CD4-positive, alpha-beta T cell (primary cell): Measurements from ENCODE around the gene CTDSP2. TPM values are rescaled to one million over a fixed set of nuclear protein-coding genes. Genes with fewer than 3 reads are reported as not detected.
A peak's percentile ranks its signal among the peaks of the same experiment; 100 is the strongest.
"Not testable (repeated sequence)": the region's sequence is repeated elsewhere in the genome, so short reads cannot be mapped to it uniquely, and the experiment has no call there.

Experiments
- ATAC-seq: fragments of 200-7000 bp; cut with Tn5 transposase; one replicate; pipeline ENCODE4 v1.10.0; 2022; ENCODE audit warnings: mild to moderate bottlenecking; ENCODE audit not compliant: poor library complexity
- CTCF ChIA-PET: fragments of 350-600 bp; sonication (Branson Sonifier 250); formaldehyde crosslinking; loops from one replicate; lab custom pipeline; 2021; ENCODE audit warnings: antibody characterized with exemption, inconsistent platforms; lab: Charles Lee
- POLR2A ChIA-PET: fragments of 350-600 bp; sonication (Branson Sonifier 250); formaldehyde crosslinking; loops from one replicate; lab custom pipeline; 2021; ENCODE audit warnings: antibody characterized with exemption, inconsistent platforms; lab: Charles Lee
- DNase-seq, 14 experiments: peaks; one replicate each; pipeline ENCODE4 v3.0.0-alpha.2; 2013 to 2020; ENCODE audit warnings: mixed read lengths in 2 of 14
- H3K27ac ChIP-seq, 2 donors: one replicate each; pipeline versions ENCODE4 v1.5.1 to v1.7.0; 2013; ENCODE audit warnings: low read length in 2 of 2, low read depth in 1 of 2, mild to moderate bottlenecking in 1 of 2
- H3K27me3 ChIP-seq, 2 experiments: 1 replicate in 1 of 2; 2 replicates in 1 of 2; pipeline versions ENCODE4 v1.6.1 to v1.7.0; 2013; ENCODE audit warnings: low read length in 2 of 2, control low read depth in 1 of 2, mild to moderate bottlenecking in 1 of 2, moderate library complexity in 1 of 2; ENCODE audit not compliant: insufficient read depth in 2 of 2, control insufficient read depth in 1 of 2
- H3K36me3 ChIP-seq: one replicate; pipeline ENCODE4 v1.6.1; 2013; ENCODE audit warnings: low read length, control low read depth; ENCODE audit not compliant: insufficient read depth
- H3K4me1 ChIP-seq: one replicate; pipeline ENCODE4 v1.6.1; 2013; ENCODE audit warnings: low read length, control low read depth; ENCODE audit not compliant: insufficient read depth
- H3K4me3 ChIP-seq: one replicate; pipeline ENCODE4 v1.5.1; 2013; ENCODE audit warnings: mild to moderate bottlenecking, low read length, moderate library complexity
- H3K9me3 ChIP-seq, 2 experiments: 1 replicate in 1 of 2; 2 replicates in 1 of 2; pipeline versions ENCODE4 v1.6.1 to v1.7.0; 2013; ENCODE audit warnings: low read length in 2 of 2, mild to moderate bottlenecking in 2 of 2, control low read depth in 1 of 2, moderate library complexity in 1 of 2; ENCODE audit not compliant: control insufficient read depth in 1 of 2, insufficient read depth in 1 of 2
- H3K27ac Mint-ChIP-seq: one replicate; pipeline ENCODE4 v1.8.0; 2020; ENCODE audit warnings: mixed read lengths
- H3K27me3 Mint-ChIP-seq: one replicate; pipeline ENCODE4 v1.8.0; 2021; ENCODE audit warnings: mixed read lengths
- H3K36me3 Mint-ChIP-seq: one replicate; pipeline ENCODE4 v1.8.0; 2021; ENCODE audit warnings: low read depth, mixed read lengths
- H3K4me1 Mint-ChIP-seq: one replicate; pipeline ENCODE4 v1.8.0; 2021; ENCODE audit warnings: low read depth, mixed read lengths
- H3K4me3 Mint-ChIP-seq: one replicate; pipeline ENCODE4 v1.8.0; 2020; ENCODE audit warnings: mild to moderate bottlenecking, mixed read lengths
- H3K9me3 Mint-ChIP-seq: one replicate; pipeline ENCODE4 v1.8.0; 2020; ENCODE audit warnings: mixed read lengths
- CTCF ChIP-seq: fragments of 200-600 bp; IDR thresholded peaks from one replicate; pipeline ENCODE4 v1.8.0; 2022; ENCODE audit warnings: antibody characterized with exemption, mild to moderate bottlenecking
- intact Hi-C, 2 experiments: fragments of 100-400 bp; cut with DNase I in 1 of 2; cut with micrococcal nuclease in 1 of 2; formaldehyde crosslinking; loops; one replicate each; pipeline versions ENCODE4 v1.15.1 to v1.9.0; 2023 to 2025; cut with DNase I, micrococcal nuclease
- total RNA-seq, 174 experiments: library from RNA in 2 of 174; stranded (reverse) in 2 of 174; gene quantifications; one replicate each; pipeline ENCODE4 v1.2.3 and lab custom pipeline; 2021 to 2026

Gene CTDSP2
- total RNA-seq, 2 experiments from 2014 or later = 86.2 to 86.4 TPM

DNA sequence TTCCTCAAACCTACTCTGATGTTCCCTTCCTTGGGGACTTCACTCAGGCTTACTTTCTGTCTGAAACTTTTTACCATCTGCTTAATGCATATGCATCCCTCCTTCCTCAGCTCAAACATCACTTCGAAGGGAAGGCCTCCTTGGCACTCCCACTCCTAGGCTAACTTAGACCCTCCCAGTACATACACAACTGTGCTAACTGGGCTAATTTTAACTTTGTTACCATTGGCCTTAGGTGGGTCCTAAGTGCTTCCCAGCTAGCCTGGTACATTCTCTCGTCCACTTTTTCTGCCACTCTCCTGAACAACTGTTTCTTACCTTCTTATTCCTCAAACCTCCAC, 70.3 kb downstream of the CTDSP2 start:
- Histone ChIP-seq H3K27ac (no peak overlapping the region), H3K4me3 (no peak overlapping the region), H3K27me3 (no peaks in the 10 kb centered on the region), H3K4me1 (peaks cover 50% of the 10 kb centered on the region), H3K9me3 (no peaks in the 10 kb centered on the region), H3K36me3 (no peaks in the 10 kb centered on the region)
- Mint-ChIP-seq H3K4me3 (peak overlapping the region; percentile 52), H3K36me3 (peaks cover 7% of the 10 kb centered on the region), H3K4me1 (peaks cover 35% of the 10 kb centered on the region), H3K9me3 (no peaks in the 10 kb centered on the region), H3K27ac (no peak overlapping the region), H3K27me3 (no peaks in the 10 kb centered on the region)
- TF ChIP-seq CTCF = no peak
- intact Hi-C loops = no loop called here
- ATAC-seq (no peak), DNase-seq (no peak)
- CTCF ChIA-PET = interaction anchor here (3.3 kb wide), 1 partner anchor 20 kb away, joined by 10 read pairs; no protein-coding TSS in a partner anchor
- POLR2A ChIA-PET = no interaction called here

DNA sequence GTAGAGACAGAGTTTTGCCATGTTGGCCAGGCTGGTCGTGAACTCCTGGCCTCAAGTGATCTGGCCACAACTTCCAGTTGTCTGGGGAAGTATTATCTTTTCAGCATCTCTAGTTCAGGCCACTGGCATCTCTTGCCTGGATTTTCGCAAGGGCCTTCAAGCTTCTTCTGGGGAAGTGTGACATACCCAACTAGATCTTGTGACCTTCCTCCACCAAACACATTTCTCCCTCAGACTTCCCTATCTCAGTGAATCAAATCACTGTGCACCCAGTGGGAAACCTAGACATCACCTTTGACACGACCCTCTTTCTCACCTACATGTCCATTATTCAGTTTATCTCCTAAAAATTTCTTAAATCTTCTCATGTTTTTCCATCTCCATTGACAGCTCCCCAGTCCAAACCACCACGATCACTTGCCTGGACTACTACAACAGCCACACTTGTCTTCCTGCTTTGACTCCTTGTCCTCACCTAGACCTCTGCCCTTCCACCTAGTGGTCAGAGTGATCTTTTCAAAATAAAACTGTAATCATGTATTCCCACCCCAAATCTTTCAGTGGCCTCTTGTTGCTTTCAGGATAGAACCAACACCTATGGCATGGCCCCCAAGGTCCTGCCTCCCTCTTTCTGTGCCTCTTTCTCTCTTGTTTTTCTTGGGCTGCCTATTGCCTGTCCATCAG, 70.8 kb downstream of the CTDSP2 start:
- H3K36me3 ChIP-seq = peaks cover 2% of the 10 kb centered on the region
- ChIA-PET POLR2A (no interaction called here), CTCF (interaction anchor here (3.3 kb wide), 1 partner anchor 19 kb away, joined by 10 read pairs; no protein-coding TSS in a partner anchor)
- ATAC-seq (no peak), DNase-seq (no peak)
- H3K4me1 ChIP-seq = peaks cover 50% of the 10 kb centered on the region
- no peak for TF ChIP-seq CTCF
- Mint-ChIP-seq H3K27me3 (no peaks in the 10 kb centered on the region), H3K36me3 (peaks cover 7% of the 10 kb centered on the region), H3K4me1 (peaks cover 30% of the 10 kb centered on the region), H3K9me3 (no peaks in the 10 kb centered on the region), H3K4me3 (peak overlapping the region; percentile 52), H3K27ac (no peak overlapping the region)
- no peak overlapping the region for H3K4me3 ChIP-seq
- H3K27ac ChIP-seq = no peak overlapping the region
- intact Hi-C loops = no loop called here
- no peaks in the 10 kb centered on the region for H3K27me3 ChIP-seq
- H3K9me3 ChIP-seq = no peaks in the 10 kb centered on the region

DNA sequence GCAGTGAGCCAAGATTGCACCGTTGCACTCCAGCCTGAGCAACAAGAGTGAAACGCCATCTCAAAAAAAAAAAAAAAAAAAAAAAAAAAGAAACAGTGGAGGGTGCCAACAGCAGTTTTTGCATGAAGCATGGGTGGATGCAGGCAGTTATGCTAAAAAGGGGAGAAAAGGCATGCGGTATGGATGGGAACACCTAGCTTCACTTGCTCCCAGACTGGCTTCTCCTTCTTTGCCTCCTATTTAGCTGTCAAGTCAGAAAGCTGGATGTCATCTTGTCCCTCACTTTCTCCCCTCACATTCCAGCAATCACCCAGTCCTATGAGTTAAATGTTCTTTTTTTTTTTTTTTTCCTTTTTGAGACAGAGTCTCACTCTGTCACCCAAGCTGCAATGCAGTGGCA, 71.5 kb downstream of the CTDSP2 start:
- DNase-seq = no peak
- H3K9me3 Mint-ChIP-seq = no peaks in the 10 kb centered on the region
- no peak for ATAC-seq
- Histone ChIP-seq H3K27ac (no peak overlapping the region), H3K36me3 (peaks cover 3% of the 10 kb centered on the region), H3K4me1 (peaks cover 44% of the 10 kb centered on the region), H3K27me3 (no peaks in the 10 kb centered on the region), H3K9me3 (no peaks in the 10 kb centered on the region), H3K4me3 (no peak overlapping the region)
- intact Hi-C loops = no loop called here
- ChIA-PET CTCF (interaction anchor here (3.3 kb wide), 1 partner anchor 18 kb away, joined by 10 read pairs; no protein-coding TSS in a partner anchor), POLR2A (no interaction called here)
- H3K4me3 Mint-ChIP-seq = no peak overlapping the region
- H3K27me3 Mint-ChIP-seq = no peaks in the 10 kb centered on the region
- peaks cover 7% of the 10 kb centered on the region for H3K36me3 Mint-ChIP-seq
- H3K4me1 Mint-ChIP-seq = peaks cover 23% of the 10 kb centered on the region
- TF ChIP-seq CTCF = no peak
- H3K27ac Mint-ChIP-seq = no peak overlapping the region

DNA sequence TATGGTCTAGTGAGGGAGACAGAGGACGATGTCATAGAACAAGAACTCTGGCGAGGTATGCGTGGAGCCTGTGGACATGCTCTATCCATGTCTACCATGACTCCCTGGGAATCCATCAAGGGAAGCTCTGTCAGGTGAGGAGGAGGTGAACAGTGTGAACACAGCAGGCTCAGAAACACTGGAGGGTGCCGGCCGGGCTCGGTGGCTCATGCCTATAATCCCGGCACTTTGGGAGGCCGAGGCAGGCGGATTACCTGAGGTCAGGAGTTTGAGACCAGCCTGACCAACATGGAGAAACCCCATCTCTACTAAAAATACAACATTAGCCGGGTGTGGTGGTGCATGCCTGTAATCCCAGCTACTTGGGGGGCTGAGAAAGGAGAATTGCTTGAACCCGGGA, 71.9 kb downstream of the CTDSP2 start:
- DNase-seq, H3K27me3 Mint-ChIP-seq, H3K4me3 Mint-ChIP-seq, H3K9me3 Mint-ChIP-seq, H3K9me3 ChIP-seq, H3K4me3 ChIP-seq, H3K27me3 ChIP-seq, H3K36me3 ChIP-seq, POLR2A ChIA-PET, H3K27ac ChIP-seq, ATAC-seq, H3K27ac Mint-ChIP-seq, H3K36me3 Mint-ChIP-seq: not testable (repeated sequence)
- CTCF ChIA-PET = interaction anchor here (3.3 kb wide), 1 partner anchor 18 kb away, joined by 10 read pairs; no protein-coding TSS in a partner anchor
- peaks cover 40% of the 10 kb centered on the region for H3K4me1 ChIP-seq
- H3K4me1 Mint-ChIP-seq = peaks cover 19% of the 10 kb centered on the region
- intact Hi-C loops = loop anchor here (5.0 kb wide), 2 partner anchors 68 to 73 kb away; partner anchors contain the start of gene CTDSP2 (in 1 of the 2)
